DND-41 (cell line): ENCODE data around the gene ELAPOR1.

Experiments used
- ATAC-seq: fragments of 200-7000 bp; cut with Tn5 transposase; 3 replicates; pipeline ENCODE4 v1.9.1; 2021; ENCODE audit warnings: low read depth; ENCODE audit not compliant: insufficient read depth
- DNase-seq: peaks from one replicate; pipeline ENCODE4 v3.0.0-alpha.2; 2020
- H2AFZ ChIP-seq: 2 replicates; pipeline ENCODE4 v1.6.0; 2012; ENCODE audit warnings: low read depth, low read length
- H3K27ac ChIP-seq: 2 replicates; pipeline ENCODE4 v1.5.1; 2012; ENCODE audit warnings: low read length, inconsistent platforms
- H3K27me3 ChIP-seq: fragments of 200-600 bp; sonication (generic); 2 replicates; pipeline ENCODE4 v1.6.0; 2012; ENCODE audit warnings: low read length, mild to moderate bottlenecking, inconsistent platforms; ENCODE audit not compliant: insufficient read depth, poor library complexity
- H3K36me3 ChIP-seq: 2 replicates; pipeline ENCODE4 v1.5.1; 2012; ENCODE audit warnings: low read length, inconsistent platforms; ENCODE audit not compliant: insufficient read depth
- H3K4me1 ChIP-seq: 2 replicates; pipeline ENCODE4 v1.5.1; 2012; ENCODE audit warnings: mild to moderate bottlenecking, low read length; ENCODE audit not compliant: insufficient read depth
- H3K4me2 ChIP-seq: 2 replicates; pipeline ENCODE4 v1.6.0; 2012; ENCODE audit warnings: mild to moderate bottlenecking, moderate library complexity, low read length, inconsistent platforms; ENCODE audit not compliant: insufficient read depth
- H3K4me3 ChIP-seq, 2 experiments: fragments of 200-600 bp in 1 of 2; shearing (Covaris generic) in 1 of 2; 2 replicates each; pipeline ENCODE4 v1.5.1; 2012 to 2016; ENCODE audit warnings: inconsistent platforms in 2 of 2, low read length in 2 of 2, mild to moderate bottlenecking in 2 of 2, low read depth in 1 of 2, moderate library complexity in 1 of 2
- H3K79me2 ChIP-seq: 2 replicates; pipeline ENCODE4 v1.6.0; 2012; ENCODE audit warnings: low read length, inconsistent platforms; ENCODE audit not compliant: insufficient read depth
- H3K9ac ChIP-seq: 2 replicates; pipeline ENCODE4 v1.6.0; 2012; ENCODE audit warnings: low read depth, mild to moderate bottlenecking, inconsistent platforms, low read length, moderate library complexity
- H3K9me3 ChIP-seq: 2 replicates; pipeline ENCODE4 v1.5.1; 2012; ENCODE audit warnings: low read length, moderate library complexity, mild to moderate bottlenecking, inconsistent platforms; ENCODE audit not compliant: insufficient read depth, severe bottlenecking
- H4K20me1 ChIP-seq: 2 replicates; pipeline ENCODE4 v1.6.0; 2012; ENCODE audit warnings: low read length; ENCODE audit not compliant: insufficient read depth
- EZH2 ChIP-seq: IDR thresholded peaks from 3 replicates; pipeline ENCODE4 v1.6.1; 2012; ENCODE audit warnings: borderline replicate concordance, low read depth, mild to moderate bottlenecking, moderate library complexity, low read length, inconsistent platforms; ENCODE audit not compliant: severe bottlenecking
- TF ChIP-seq, protein P1 (sequence below): IDR thresholded peaks from 2 replicates; pipeline ENCODE4 v1.5.1; 2012; ENCODE audit warnings: borderline replicate concordance, low read length, moderate library complexity, mild to moderate bottlenecking; ENCODE audit not compliant: poor library complexity, severe bottlenecking; ENCODE audit errors: extremely low read depth

Gene ELAPOR1

DNA sequence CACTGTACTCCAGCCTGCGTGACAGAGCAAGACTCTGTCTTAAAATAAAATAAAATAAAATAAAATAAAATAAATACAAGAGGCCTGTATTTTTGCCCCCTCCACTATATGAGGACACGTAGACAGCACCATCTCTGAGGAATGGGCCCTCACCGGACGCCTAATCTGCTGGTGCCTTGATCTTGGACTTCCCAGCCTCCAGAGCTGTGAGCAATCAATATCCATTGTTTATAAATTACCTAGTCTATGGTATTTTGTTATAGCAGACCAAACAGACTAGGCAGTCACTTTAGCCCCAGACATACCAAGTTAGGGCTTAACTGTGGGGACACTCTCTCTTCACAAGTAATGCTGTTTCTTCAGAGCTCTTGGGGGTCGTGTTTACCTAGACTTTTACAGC lies 6.4 kb downstream of the ELAPOR1 start:
- Histone ChIP-seq H3K4me3 (no peak overlapping the region), H3K9me3 (no peaks in the 10 kb centered on the region), H3K27me3 (peaks cover 10% of the 10 kb centered on the region), H3K36me3 (no peaks in the 10 kb centered on the region), H2AFZ (no peak overlapping the region), H3K27ac (no peak overlapping the region), H4K20me1 (no peaks in the 10 kb centered on the region), H3K9ac (no peak overlapping the region), H3K4me2 (no peak overlapping the region), H3K79me2 (no peaks in the 10 kb centered on the region), H3K4me1 (no peaks in the 10 kb centered on the region)
- DNase-seq: no peak
- no peak for ATAC-seq
- TF ChIP-seq, protein P1, sequence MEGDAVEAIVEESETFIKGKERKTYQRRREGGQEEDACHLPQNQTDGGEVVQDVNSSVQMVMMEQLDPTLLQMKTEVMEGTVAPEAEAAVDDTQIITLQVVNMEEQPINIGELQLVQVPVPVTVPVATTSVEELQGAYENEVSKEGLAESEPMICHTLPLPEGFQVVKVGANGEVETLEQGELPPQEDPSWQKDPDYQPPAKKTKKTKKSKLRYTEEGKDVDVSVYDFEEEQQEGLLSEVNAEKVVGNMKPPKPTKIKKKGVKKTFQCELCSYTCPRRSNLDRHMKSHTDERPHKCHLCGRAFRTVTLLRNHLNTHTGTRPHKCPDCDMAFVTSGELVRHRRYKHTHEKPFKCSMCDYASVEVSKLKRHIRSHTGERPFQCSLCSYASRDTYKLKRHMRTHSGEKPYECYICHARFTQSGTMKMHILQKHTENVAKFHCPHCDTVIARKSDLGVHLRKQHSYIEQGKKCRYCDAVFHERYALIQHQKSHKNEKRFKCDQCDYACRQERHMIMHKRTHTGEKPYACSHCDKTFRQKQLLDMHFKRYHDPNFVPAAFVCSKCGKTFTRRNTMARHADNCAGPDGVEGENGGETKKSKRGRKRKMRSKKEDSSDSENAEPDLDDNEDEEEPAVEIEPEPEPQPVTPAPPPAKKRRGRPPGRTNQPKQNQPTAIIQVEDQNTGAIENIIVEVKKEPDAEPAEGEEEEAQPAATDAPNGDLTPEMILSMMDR: no peak
- no peak for TF ChIP-seq EZH2

GRCh38 chr1:109131059-109131458 lies 17.1 kb downstream of the ELAPOR1 start:
- H3K79me2 ChIP-seq: no peaks in the 10 kb centered on the region
- H3K27ac ChIP-seq: no peak overlapping the region
- no peaks in the 10 kb centered on the region for H4K20me1 ChIP-seq

GRCh38 chr1:109131800-109132199 lies 17.9 kb downstream of the ELAPOR1 start:
- H3K36me3 ChIP-seq: no peaks in the 10 kb centered on the region
- ATAC-seq: no peak

More at GRCh38 chr1:109131059-109131458, 17.1 kb downstream of the ELAPOR1 start:
- H3K27me3 ChIP-seq: no peaks in the 10 kb centered on the region
- ATAC-seq (no peak), DNase-seq (no peak)
- H3K4me1 ChIP-seq: no peaks in the 10 kb centered on the region
- no peak for TF ChIP-seq EZH2
- TF ChIP-seq, protein P1: no peak
- no peaks in the 10 kb centered on the region for H3K36me3 ChIP-seq
- H3K4me3 ChIP-seq: no peak overlapping the region
- H2AFZ ChIP-seq: no peak overlapping the region
- no peak overlapping the region for H3K4me2 ChIP-seq
- H3K9ac ChIP-seq: no peak overlapping the region
- no peaks in the 10 kb centered on the region for H3K9me3 ChIP-seq

More at GRCh38 chr1:109131800-109132199, 17.9 kb downstream of the ELAPOR1 start:
- TF ChIP-seq EZH2: no peak
- TF ChIP-seq, protein P1: no peak
- Histone ChIP-seq H3K4me3 (no peak overlapping the region), H3K9ac (no peak overlapping the region), H3K9me3 (no peaks in the 10 kb centered on the region), H4K20me1 (no peaks in the 10 kb centered on the region), H3K27ac (no peak overlapping the region), H3K79me2 (no peaks in the 10 kb centered on the region), H2AFZ (no peak overlapping the region), H3K4me1 (no peaks in the 10 kb centered on the region), H3K27me3 (no peaks in the 10 kb centered on the region), H3K4me2 (no peak overlapping the region)
- DNase-seq: no peak
